Measurements from ENCODE around the gene ZNF584.
"Not testable (repeated sequence)": the region's sequence is repeated elsewhere in the genome, so short reads cannot be mapped to it uniquely, and the experiment has no call there.

Gene ZNF584

DNA sequence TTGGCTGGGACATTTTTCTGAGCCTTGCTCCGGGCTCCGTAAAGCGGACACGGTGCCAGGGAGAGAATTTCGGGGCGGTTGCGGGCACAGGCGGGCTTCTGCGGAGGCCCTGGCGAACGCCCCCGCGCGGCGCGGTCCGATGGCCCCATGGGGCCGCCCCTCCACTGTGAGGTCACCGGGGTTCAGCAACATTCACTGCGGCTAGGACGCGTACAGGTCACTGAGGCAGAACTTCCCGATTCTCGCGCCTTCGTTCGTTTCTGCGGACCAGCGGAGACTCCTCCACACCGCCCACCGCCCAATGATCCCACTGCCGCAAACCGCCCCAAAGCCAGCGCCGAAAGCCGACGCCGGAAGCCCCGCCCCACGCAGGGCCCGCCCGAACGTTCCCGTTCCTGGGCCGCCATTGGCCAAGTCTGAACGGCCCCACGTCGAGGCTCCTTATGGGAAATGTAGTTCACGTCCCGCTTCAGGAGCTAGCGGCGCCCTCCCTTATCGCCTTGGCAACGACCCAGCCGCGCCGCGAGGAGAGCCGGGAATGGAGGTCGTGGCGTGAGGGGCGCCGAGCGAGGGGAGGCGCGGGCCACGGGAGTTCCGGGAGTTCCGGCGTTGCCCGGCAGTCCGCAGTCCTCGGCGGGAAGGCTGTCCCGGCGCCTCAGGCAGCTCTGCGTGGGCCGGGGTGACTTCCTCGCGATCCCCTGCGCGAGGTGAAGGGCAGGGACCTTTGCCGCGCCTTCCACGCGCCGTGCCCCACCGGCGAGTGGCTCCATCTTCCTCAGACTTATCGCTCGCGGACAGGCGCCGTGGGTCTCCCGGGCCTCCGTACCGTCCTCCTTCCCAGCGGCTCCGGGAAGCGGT lies at the start of gene ZNF584:
Gene ZNF584 (plus strand): TSS at position 498 of the 858 bp plus-strand sequence. CDS start 499 bp downstream, outside the sequence.
- DNase-seq (ENCODE audit: low spot score) (peak; percentile 86), FAIRE-seq (no peak)

DNA sequence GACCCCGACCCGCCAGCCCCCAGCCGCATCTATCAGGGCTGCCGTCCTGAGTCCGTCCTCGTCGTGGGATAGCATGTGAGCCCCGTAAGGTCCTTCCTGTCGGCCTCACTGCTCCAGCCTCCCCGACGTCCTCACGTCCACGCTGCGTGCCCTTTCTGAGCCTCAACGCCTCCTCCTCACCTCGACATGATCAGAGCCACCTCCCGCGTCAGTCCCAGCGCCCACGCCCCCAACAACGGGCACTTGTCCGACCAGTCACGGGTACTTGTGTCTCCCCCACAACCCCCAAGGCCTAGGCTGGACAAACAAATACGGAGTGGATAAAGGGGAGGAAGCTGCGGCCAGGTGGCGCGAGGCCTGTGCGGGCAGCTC lies 46.6 kb upstream of the ZNF584 start:
- no peak for FAIRE-seq
- no peak for DNase-seq (ENCODE audit: low spot score)

DNA sequence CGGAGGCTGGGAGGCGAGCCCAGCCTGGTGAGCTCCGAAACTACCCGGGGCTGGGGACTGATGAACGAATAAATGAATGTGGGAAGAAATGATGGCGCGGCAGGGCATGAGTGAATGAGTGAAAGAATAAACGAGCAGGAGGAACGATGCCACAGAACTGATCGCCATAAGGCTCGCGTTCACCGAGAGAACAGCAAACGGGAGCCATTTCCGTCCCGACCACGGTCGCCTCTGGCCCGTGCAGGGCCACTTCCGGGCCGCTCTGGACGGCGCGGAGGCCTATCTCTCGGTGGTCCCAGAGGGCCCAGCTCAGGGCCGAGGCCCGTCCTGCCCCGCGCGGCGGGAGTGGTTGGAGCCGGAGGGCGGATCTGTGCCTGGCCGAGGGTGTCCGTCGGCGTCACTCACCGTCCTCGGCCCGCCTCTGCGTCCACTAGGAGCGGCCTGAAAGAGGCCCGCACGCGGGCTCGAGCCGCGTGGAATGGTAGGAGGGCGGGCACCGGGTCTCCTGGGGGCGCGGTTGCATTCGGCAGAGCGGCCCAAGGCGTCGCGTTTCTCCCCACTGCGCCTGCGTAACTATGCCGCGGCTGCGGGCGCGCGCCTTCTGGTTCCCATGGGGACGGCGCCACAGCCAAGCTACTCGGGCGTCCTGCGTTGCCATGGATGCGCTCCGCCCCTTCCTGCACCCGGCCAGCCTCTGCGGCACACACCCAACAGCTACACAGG lies 46.0 kb upstream of the ZNF584 start, which contains the start of gene ZNF497:
Gene ZNF497 (minus strand): TSS at position 480 of the 723 bp plus-strand sequence. CDS start 5,116 bp downstream, outside the sequence.
- FAIRE-seq = peak; percentile 39
- peak; percentile 90 for DNase-seq (ENCODE audit: low spot score)

DNA sequence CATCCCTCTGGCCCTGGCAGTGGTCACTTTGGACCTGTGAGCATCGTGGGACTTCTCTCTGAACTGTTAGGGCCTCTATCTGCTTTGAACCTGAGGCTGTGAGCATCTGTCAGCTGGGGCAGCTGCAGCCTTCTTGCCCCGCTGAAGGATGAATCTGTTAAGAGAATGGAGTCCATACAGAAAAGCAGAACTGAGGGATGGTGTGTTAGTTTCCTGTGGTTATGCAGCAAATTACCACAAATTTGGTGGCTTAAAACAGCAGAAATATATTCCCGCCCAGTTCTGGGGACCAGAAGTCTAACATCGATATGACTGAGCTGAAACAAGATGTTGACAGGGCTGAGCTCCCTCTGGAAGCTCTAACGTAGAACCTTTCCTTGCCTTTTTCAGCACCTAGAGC lies 44.3 kb upstream of the ZNF584 start:
- DNase-seq (ENCODE audit: low spot score) (no peak), FAIRE-seq (no peak)

DNA sequence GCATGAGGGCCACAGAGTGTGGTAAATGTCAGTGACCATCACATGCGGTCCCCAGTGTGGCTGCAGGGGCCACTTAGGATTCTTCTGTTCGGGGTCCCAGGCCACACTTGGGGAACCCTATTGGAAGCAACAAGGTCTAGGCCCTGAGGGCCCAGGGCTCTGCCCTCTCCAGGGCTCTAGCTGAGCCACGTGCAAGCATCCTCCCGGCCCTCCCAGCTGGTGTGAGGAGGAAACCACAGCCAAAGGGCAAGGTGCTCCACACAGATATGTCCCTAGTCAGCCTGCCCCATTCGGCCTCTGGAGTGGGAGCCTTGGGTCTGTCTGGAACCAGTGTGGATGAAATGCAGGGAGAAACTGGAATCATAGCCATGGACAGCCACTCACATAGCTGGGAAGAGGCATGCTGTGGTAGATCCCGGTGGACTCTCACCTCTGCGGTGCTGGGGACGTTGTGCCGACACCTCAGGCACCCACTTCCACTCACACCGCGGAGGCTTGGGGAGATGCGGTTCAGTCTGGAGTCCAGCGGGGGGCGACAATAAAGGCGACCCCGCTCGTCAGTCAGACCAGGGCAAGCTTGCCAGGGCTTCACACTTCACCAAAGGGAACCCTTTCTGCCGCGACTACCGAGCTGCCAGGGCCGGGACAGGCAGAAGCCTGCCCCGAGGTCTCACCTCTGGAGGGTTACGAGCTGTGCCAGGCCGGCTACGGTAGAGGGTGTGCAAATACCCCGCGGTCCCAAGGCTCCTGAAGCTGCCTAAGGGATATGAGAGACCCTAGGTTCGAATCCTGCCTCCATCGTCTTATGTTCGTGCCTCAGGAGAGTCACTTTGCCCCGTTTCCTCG lies 41.6 kb upstream of the ZNF584 start:
- DNase-seq (ENCODE audit: low spot score) = no peak

GRCh38 chr19:58367698-58368454 lies 40.6 kb upstream of the ZNF584 start:
- FAIRE-seq (no peak), DNase-seq (ENCODE audit: low spot score) (no peak)

More for the DNA sequence above, 41.6 kb upstream of the ZNF584 start:
- no peak for FAIRE-seq

GRCh38 chr19:58368561-58369360 lies 39.7 kb upstream of the ZNF584 start:
- no peak for DNase-seq (ENCODE audit: low spot score)
- FAIRE-seq = no peak

DNA sequence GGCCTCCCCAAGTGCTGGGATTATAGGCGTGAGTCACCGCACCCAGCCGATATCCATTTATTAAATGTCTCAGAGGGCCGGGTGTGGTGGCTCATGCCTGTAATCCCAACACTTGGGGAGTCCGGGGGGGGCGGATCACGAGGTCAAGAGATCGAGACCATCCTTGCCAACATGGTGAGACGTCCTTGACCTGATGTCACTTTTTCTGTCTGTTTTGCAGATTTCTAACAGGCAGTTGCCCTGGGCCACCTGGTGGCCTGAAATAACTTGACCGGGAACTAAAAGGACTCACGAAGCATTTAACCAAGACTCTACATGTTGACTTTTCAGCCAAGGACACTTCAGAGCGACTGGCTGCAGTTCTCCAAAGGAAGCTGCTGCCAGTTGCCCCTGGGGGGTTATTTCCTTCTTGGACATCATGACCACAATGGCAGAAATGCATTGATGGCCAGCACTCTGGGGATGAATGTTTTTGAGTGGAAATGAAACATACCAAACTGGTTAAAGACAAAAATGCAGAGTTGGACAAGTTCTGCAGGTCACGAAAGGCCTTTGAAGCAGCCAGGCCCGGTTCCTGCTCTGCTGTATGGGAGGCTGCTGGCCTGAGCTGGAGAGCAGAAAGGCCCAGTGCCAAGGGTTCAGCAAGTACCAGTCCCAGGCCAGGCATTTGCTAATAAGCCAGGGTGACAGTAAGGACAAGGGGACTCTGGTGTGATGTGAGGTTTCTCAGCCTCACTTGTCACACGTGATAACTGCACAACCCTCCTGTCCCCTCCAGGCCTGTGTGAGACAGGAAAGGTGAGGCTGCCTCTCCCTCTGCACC lies 35.9 kb upstream of the ZNF584 start:
- no peak for DNase-seq (ENCODE audit: low spot score)
- FAIRE-seq = no peak

DNA sequence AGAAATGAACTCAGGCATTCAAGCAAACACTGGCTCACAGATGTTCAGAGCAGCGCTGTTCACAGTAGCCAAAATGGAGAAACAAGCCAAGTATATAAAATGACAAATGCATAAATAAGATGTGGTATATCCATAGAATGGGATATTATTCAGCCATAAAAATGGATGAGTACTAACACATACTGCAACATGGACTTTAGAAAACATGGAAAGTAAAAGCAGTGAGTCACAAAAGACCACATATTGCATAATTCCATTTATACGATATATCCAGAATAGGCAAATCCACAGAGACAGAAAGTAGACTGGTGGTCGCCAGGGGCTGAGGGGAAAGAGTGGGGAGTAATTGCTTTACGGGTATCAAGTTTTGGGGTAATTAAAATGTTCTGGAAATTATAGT lies 34.2 kb upstream of the ZNF584 start:
- FAIRE-seq (no peak), DNase-seq (ENCODE audit: low spot score) (no peak)

DNA sequence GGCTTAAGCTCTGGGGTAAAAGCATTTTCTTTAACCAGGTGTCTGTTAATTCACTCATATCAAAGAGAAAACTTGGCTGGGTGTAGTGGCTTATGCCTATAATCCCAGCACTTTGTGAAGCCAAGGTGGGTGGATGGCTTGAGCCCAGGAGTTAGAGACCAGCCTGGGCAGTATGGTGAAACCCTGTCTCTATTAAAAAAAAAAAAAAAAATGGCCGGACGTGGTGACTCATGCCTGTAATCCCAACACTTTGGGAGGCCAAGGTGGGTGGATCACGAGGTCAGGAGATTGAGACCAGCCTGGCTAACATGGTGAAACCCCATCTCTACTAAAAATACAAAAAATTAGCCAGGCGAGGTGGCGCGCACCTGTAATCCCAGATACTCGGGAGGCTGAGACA lies 31.7 kb upstream of the ZNF584 start:
- not testable (repeated sequence) for FAIRE-seq; DNase-seq (ENCODE audit: low spot score)

DNA sequence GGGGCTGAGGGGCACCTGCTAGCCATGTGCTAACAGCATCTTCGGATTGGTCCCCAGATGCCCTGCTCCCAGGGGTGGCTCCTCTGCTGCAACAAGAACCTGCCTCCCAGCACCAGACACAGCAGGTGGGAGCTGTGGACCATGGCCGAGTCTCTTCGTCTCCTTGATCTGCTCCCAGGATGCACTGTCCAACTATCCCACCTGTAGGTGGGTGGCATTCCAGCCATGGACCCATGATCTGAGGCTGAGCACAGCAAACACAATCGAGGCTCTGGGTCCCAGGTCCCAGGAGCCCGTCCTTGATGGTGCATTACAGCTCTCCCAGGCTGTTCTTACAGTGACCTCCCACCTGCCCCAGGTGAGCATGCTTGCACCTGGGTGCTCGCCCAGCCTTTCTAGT lies 29.2 kb upstream of the ZNF584 start:
- DNase-seq (ENCODE audit: low spot score) (no peak), FAIRE-seq (no peak)

DNA sequence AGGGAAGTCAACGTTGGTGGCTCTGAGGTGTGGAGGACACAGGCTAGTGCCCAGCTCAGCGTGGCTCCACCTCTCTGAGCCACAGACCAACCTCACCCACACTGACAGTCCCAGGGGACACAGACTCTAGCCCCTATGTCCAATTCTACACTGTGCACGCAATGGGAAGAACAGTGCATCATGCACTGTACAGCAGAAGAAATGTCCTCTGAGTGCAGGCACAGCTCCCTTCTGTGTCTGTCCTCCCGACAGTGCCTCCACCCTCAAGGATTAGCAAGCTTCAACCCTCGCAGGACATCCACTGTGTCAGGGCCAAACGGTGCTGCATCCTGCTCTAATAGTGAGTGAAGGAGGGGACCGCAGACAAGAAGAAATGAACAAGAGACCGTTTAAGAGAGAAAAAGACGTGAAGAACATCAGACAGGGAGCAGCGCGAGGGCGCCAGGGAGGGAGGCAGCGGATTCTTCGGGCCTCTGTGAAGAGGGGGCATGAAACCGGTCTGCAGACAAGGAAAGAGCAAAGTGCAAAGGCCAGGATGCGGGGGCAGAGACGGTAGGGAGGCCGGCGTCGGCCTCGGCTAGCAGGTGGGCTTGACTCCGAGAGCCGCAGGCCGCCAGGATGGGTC lies 28.3 kb upstream of the ZNF584 start:
- no peak for FAIRE-seq

GRCh38 chr19:58380662-58381459 lies 27.6 kb upstream of the ZNF584 start, which contains the start of gene ZNF837:
TSS of gene ZNF837 (minus strand) at chr19:58381030. CDS start at chr19:58369332, 11,698 bp downstream.
- DNase-seq (ENCODE audit: low spot score) = peak; percentile 99
- peak; percentile 93 for FAIRE-seq

More for the DNA sequence above, 28.3 kb upstream of the ZNF584 start:
- no peak for DNase-seq (ENCODE audit: low spot score)

- DNase-seq (ENCODE audit: low spot score) (no peak), FAIRE-seq (no peak)
These were observed 26.8 kb upstream of the ZNF584 start for GRCh38 chr19:58381460-58382212.

- DNase-seq (ENCODE audit: low spot score) = no peak
These were observed 25.3 kb upstream of the ZNF584 start for GRCh38 chr19:58382997-58383603.

GRCh38 chr19:58385313-58385890 lies 23.0 kb upstream of the ZNF584 start:
- DNase-seq (ENCODE audit: low spot score) (no peak), FAIRE-seq (no peak)

More at GRCh38 chr19:58382997-58383603, 25.3 kb upstream of the ZNF584 start:
- FAIRE-seq = no peak
